Lower lobe of right lung (tissue), 2 donors: ENCODE data around the gene FRMD4A. TPM values are rescaled to one million over a fixed set of nuclear protein-coding genes. Genes with fewer than 3 reads are reported as not detected.

Source experiments
- ATAC-seq, 2 donors: fragments of 200-7000 bp; cut with Tn5 transposase; one replicate each; pipeline ENCODE4 v1.9.1; 2020 to 2022; ENCODE audit warnings: mild to moderate bottlenecking in 2 of 2, moderate library complexity in 2 of 2
- DNase-seq: peaks from one replicate; pipeline ENCODE4 v3.0.0-alpha.2; 2020
- H3K27ac ChIP-seq: fragments of 200-600 bp; one replicate; pipeline ENCODE4 v1.8.0; 2022
- H3K27me3 ChIP-seq: fragments of 200-600 bp; one replicate; pipeline ENCODE4 v1.8.0; 2022; ENCODE audit warnings: low read depth
- H3K36me3 ChIP-seq: fragments of 200-600 bp; one replicate; pipeline ENCODE4 v1.8.0; 2022; ENCODE audit warnings: mild to moderate bottlenecking
- H3K4me1 ChIP-seq: fragments of 200-600 bp; one replicate; pipeline ENCODE4 v1.8.0; 2022
- H3K4me3 ChIP-seq: fragments of 200-600 bp; one replicate; pipeline ENCODE4 v1.8.0; 2022; ENCODE audit warnings: mild to moderate bottlenecking
- H3K9me3 ChIP-seq: fragments of 200-600 bp; one replicate; pipeline ENCODE4 v1.8.0; 2022
- intact Hi-C: fragments of 100-400 bp; cut with DNase I; formaldehyde crosslinking; loops from one replicate; pipeline ENCODE4 v1.11.0; 2022
- total RNA-seq: library from RNA; stranded (reverse); fragmentation: NEBNext Ultra II Directional; extraction: Animal tissue kit (Norgen Biotek cat#: 25700); gene quantifications from one replicate; pipeline ENCODE4 v1.2.1, GENCODE V29; 2021
- TF ChIP-seq, protein P1 (sequence below): fragments of 200-600 bp; IDR thresholded peaks from one replicate; pipeline ENCODE4 v1.8.0; 2022; ENCODE audit warnings: antibody characterized with exemption, mild to moderate bottlenecking
- donor health status: DM: no; HTN: yes; CAD: no; lungs with severe emphysema.

Gene FRMD4A
- total RNA-seq, 1 donor from 2014 or later: 64.8 TPM

DNA sequence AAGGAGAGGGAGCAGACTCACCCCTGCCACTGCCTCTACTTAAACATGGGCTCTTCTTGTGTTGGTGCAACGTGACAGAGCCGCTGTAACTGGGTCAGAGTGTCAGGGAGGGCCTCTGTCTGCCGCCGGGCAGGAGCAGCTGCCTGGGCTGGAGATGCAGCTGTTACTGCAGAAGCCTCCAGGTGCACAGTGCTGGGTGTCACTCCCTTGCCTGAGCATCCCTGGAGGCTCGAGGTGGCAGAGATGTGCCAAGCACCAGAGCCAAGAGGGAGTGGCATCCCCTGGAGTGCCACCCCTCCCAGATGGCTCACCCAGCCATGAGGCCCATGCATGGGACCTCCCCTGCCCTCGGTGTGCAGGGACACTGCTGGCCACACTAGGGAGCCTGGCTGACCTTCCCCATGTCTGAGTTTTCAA is 598.3 kb downstream of the FRMD4A start:
- TF ChIP-seq, protein P1, sequence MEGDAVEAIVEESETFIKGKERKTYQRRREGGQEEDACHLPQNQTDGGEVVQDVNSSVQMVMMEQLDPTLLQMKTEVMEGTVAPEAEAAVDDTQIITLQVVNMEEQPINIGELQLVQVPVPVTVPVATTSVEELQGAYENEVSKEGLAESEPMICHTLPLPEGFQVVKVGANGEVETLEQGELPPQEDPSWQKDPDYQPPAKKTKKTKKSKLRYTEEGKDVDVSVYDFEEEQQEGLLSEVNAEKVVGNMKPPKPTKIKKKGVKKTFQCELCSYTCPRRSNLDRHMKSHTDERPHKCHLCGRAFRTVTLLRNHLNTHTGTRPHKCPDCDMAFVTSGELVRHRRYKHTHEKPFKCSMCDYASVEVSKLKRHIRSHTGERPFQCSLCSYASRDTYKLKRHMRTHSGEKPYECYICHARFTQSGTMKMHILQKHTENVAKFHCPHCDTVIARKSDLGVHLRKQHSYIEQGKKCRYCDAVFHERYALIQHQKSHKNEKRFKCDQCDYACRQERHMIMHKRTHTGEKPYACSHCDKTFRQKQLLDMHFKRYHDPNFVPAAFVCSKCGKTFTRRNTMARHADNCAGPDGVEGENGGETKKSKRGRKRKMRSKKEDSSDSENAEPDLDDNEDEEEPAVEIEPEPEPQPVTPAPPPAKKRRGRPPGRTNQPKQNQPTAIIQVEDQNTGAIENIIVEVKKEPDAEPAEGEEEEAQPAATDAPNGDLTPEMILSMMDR: no peak
- DNase-seq: no peak
- no peaks in the 10 kb centered on the region for H3K4me1 ChIP-seq
- no peaks in the 10 kb centered on the region for H3K9me3 ChIP-seq
- no peak for ATAC-seq
- no peak overlapping the region for H3K27ac ChIP-seq
- H3K36me3 ChIP-seq: peaks cover 18% of the 10 kb centered on the region
- intact Hi-C loops: no loop called here
- no peak overlapping the region for H3K4me3 ChIP-seq
- H3K27me3 ChIP-seq: no peaks in the 10 kb centered on the region

DNA sequence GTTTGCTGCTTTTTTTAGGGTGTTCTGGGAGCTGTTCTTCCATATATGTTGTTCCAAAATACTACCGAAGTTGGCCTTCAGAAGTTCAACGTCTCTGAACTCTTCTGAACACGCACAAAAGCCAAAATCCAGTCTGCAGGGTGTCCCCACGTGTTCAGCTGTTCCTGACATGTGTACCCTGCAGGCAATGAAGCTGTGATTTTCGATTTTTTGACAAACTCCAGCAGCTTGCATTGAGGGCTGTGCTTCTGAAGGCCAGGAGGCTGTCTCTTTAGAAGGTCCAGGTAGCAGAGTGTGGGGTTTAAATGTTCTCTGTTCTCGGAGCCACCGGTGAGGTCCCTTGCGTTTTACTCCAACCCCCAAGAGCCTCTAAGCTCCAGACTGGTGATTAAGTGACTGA is 598.9 kb downstream of the FRMD4A start:
- Histone ChIP-seq H3K27me3 (no peaks in the 10 kb centered on the region), H3K27ac (no peak overlapping the region), H3K9me3 (no peaks in the 10 kb centered on the region), H3K4me1 (no peaks in the 10 kb centered on the region), H3K4me3 (no peak overlapping the region), H3K36me3 (peaks cover 13% of the 10 kb centered on the region)
- TF ChIP-seq, protein P1: no peak
- no peak for ATAC-seq
- intact Hi-C loops: no loop called here
- DNase-seq: no peak

DNA sequence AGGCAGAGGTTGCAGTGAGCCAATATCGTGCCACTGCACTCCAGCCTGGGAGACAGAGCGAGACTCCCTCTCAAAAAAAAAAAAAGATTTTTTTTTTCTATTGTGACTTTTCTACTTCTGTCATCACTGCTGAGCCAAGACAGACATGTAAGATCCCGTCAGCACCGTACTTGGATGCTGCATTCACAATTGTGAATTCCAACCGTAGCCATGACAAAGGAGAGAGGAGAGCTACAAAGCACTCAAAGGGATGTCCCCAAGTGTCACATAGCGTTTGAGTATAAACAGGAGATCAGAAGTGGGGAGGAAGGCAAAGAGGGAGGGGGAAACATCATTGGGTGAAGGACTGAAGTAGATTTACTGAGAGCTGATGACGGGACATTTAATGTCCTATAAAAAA is 599.8 kb downstream of the FRMD4A start:
- Histone ChIP-seq H3K27ac (no peak overlapping the region), H3K9me3 (no peaks in the 10 kb centered on the region), H3K4me1 (no peaks in the 10 kb centered on the region), H3K27me3 (no peaks in the 10 kb centered on the region), H3K4me3 (no peak overlapping the region), H3K36me3 (peaks cover 13% of the 10 kb centered on the region)
- ATAC-seq (no peak), DNase-seq (no peak)
- TF ChIP-seq, protein P1: no peak
- intact Hi-C loops: no loop called here

DNA sequence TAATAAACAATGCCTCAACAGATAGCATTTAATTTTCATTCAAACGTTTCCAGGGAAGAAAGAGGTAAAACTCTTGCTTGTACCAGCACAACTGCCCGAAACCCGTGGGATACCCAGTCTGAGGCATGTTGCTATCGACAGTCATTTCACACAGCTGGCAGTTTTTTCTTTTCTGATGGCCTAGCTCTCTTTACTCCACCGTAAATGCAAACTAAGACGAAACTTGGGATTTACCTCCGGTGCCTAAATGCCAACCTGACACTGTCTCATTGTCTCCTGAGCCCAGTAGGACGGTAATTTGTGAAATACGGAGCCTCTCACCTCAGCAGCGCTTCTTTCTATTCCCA is 600.4 kb downstream of the FRMD4A start:
- H3K9me3 ChIP-seq: no peaks in the 10 kb centered on the region
- no peak overlapping the region for H3K4me3 ChIP-seq
- H3K27me3 ChIP-seq: no peaks in the 10 kb centered on the region
- no peaks in the 10 kb centered on the region for H3K4me1 ChIP-seq
- intact Hi-C loops: no loop called here
- ATAC-seq (no peak), DNase-seq (no peak)
- peaks cover 13% of the 10 kb centered on the region for H3K36me3 ChIP-seq
- peak overlapping the region; percentile 64 for H3K27ac ChIP-seq
- TF ChIP-seq, protein P1: no peak

DNA sequence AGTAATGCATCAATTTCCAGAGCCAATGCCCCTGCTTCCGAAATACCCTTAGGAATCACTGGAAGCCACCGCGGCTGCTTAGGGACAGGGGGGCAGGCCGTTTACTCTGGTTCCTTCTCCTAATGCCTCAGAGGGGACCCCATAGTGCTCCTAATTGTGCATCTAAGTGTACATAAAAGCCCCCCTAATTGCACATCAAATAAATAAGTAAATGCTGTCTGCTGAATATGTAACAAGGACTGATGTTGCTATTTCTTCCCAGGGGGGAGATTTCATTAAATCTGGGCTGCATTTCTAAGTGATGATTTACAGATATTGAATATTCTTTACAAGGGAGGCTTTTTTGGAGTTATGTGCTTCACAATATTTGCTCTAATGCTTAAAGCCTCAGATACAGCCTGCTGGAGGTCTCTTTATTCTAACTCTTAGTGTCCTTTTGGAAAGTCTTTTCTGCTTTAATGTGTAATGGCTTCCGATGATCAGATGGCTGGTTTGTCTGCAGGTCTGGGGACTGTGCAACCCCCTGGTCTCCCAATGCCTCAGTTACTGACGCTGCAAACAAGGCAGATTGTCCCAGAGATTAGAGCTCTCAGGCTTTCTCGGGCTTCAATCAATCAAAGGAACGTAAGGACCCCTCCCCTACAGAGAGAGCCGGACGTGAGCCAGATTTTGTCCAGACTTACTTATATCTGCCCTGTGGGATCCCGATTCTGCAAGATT is 601.0 kb downstream of the FRMD4A start:
- no peak for DNase-seq
- H3K36me3 ChIP-seq: peaks cover 13% of the 10 kb centered on the region
- H3K4me3 ChIP-seq: no peak overlapping the region
- no peaks in the 10 kb centered on the region for H3K27me3 ChIP-seq
- intact Hi-C loops: no loop called here
- TF ChIP-seq, protein P1: no peak
- no peaks in the 10 kb centered on the region for H3K9me3 ChIP-seq
- H3K4me1 ChIP-seq: no peaks in the 10 kb centered on the region
- ATAC-seq: no peak
- peak overlapping the region; percentile 64 for H3K27ac ChIP-seq
